Measurements from ENCODE around the gene NME3. TPM values are rescaled to one million over a fixed set of nuclear protein-coding genes. Genes with fewer than 3 reads are reported as not detected.
A peak's percentile ranks its signal among the peaks of the same experiment; 100 is the strongest.

NME3 gene
- total and polyA plus RNA-seq, 4 donors, result 10.4 to 38.0 (median 19.4) TPM

GRCh38 chr16:1818873-1819525 is 47.7 kb upstream of the NME3 start:
- TF ChIP-seq RAD21 (IDR thresholded peaks at IDR 0.05) (no peak), YY1 (IDR thresholded peaks at IDR 0.05) (no peak), MAX (IDR thresholded peaks at IDR 0.05) (no peak), HNF4A (conservative IDR thresholded peaks at IDR 0.05) (no peak), FOXA2 (IDR thresholded peaks at IDR 0.05) (no peak), RXRA (IDR thresholded peaks at IDR 0.05) (no peak), ZBTB33 (IDR thresholded peaks at IDR 0.05) (no peak), NR2F2 (IDR thresholded peaks at IDR 0.05) (no peak)
- H3K9ac ChIP-seq (ENCODE audit: low read depth in 1 of 2, low read length in 2 of 2), result no peak overlapping the region
- no peak overlapping the region for H3K27ac ChIP-seq (ENCODE audit: low read depth in 1 of 2, low read length in 2 of 2)
- no peaks in the 10 kb centered on the region for H3K9me3 ChIP-seq (ENCODE audit: control insufficient read depth in 4 of 4, low read length in 3 of 4)
- WGBS, result 96% methylated on average over 35 of the region's 35 CpGs
- H3K36me3 ChIP-seq (ENCODE audit: control insufficient read depth in 4 of 4, insufficient read depth in 3 of 4, low read depth in 1 of 4, low read length in 3 of 4), result peaks cover 12 to 29% (median 28%) of the 10 kb centered on the region in 4 donors
- DNase-seq (ENCODE audit: low spot score), result peak; percentile 35
- no peaks in the 10 kb centered on the region for H3K27me3 ChIP-seq (ENCODE audit: control insufficient read depth in 4 of 4, insufficient read depth in 4 of 4, low read length in 3 of 4)
- H3K4me1 ChIP-seq (ENCODE audit: control insufficient read depth in 4 of 4, insufficient read depth in 4 of 4, low read length in 3 of 4), result peaks cover 8 to 82% (median 71%) of the 10 kb centered on the region in 4 donors
- no peak overlapping the region for H3K4me3 ChIP-seq (ENCODE audit: low read depth in 1 of 3, low read length in 3 of 3)

- H3K4me1 ChIP-seq (ENCODE audit: control insufficient read depth in 4 of 4, insufficient read depth in 4 of 4, low read length in 3 of 4), result peaks cover 8 to 80% (median 73%) of the 10 kb centered on the region in 4 donors
- no peak overlapping the region for H3K9ac ChIP-seq (ENCODE audit: low read depth in 1 of 2, low read length in 2 of 2)
- DNase-seq (ENCODE audit: low spot score), result peak; percentile 41
- H3K27ac ChIP-seq (ENCODE audit: low read depth in 1 of 2, low read length in 2 of 2), result peak overlapping the region; percentile 81 to 85
- no peaks in the 10 kb centered on the region for H3K27me3 ChIP-seq (ENCODE audit: control insufficient read depth in 4 of 4, insufficient read depth in 4 of 4, low read length in 3 of 4)
- H3K36me3 ChIP-seq (ENCODE audit: control insufficient read depth in 4 of 4, insufficient read depth in 3 of 4, low read depth in 1 of 4, low read length in 3 of 4), result peaks cover 12 to 34% (median 30%) of the 10 kb centered on the region in 4 donors
- no peaks in the 10 kb centered on the region for H3K9me3 ChIP-seq (ENCODE audit: control insufficient read depth in 4 of 4, low read length in 3 of 4)
- WGBS, result 89% methylated on average over 27 of the region's 27 CpGs
- no peak overlapping the region for H3K4me3 ChIP-seq (ENCODE audit: low read depth in 1 of 3, low read length in 3 of 3)
- TF ChIP-seq ATF3 (IDR thresholded peaks at IDR 0.05) (no peak), EGR1 (IDR thresholded peaks at IDR 0.05; ENCODE audit: low read depth in 2 of 2) (no peak), RXRA (IDR thresholded peaks at IDR 0.05) (no peak), TAF1 (conservative IDR thresholded peaks at IDR 0.05) (no peak), FOXA1 (IDR thresholded peaks at IDR 0.05) (no peak), FOXA2 (IDR thresholded peaks at IDR 0.05) (no peak), RAD21 (IDR thresholded peaks at IDR 0.05) (no peak), JUND (IDR thresholded peaks at IDR 0.05) (no peak), ZBTB33 (IDR thresholded peaks at IDR 0.05) (no peak), SP1 (IDR thresholded peaks at IDR 0.05) (no peak), HNF4A (conservative IDR thresholded peaks at IDR 0.05) (no peak)
Measured at GRCh38 chr16:1818204-1818872, 47.0 kb upstream of the NME3 start.
